CD4-positive, alpha-beta T cell (primary cell): ENCODE results near the gene CFAP45. TPM values are rescaled to one million over a fixed set of nuclear protein-coding genes. Genes with fewer than 3 reads are reported as not detected.

Experiments
- ATAC-seq: fragments of 200-7000 bp; cut with Tn5 transposase; one replicate; pipeline ENCODE4 v1.10.0; 2022; ENCODE audit warnings: mild to moderate bottlenecking; ENCODE audit not compliant: poor library complexity
- CTCF ChIA-PET: fragments of 350-600 bp; sonication (Branson Sonifier 250); formaldehyde crosslinking; loops from one replicate; lab custom pipeline; 2021; ENCODE audit warnings: antibody characterized with exemption, inconsistent platforms; lab: Charles Lee
- POLR2A ChIA-PET: fragments of 350-600 bp; sonication (Branson Sonifier 250); formaldehyde crosslinking; loops from one replicate; lab custom pipeline; 2021; ENCODE audit warnings: antibody characterized with exemption, inconsistent platforms; lab: Charles Lee
- DNase-seq, 14 experiments: peaks; one replicate each; pipeline ENCODE4 v3.0.0-alpha.2; 2013 to 2020; ENCODE audit warnings: mixed read lengths in 2 of 14
- H3K27ac ChIP-seq, 2 donors: one replicate each; pipeline versions ENCODE4 v1.5.1 to v1.7.0; 2013; ENCODE audit warnings: low read length in 2 of 2, low read depth in 1 of 2, mild to moderate bottlenecking in 1 of 2
- H3K27me3 ChIP-seq, 2 experiments: 1 replicate in 1 of 2; 2 replicates in 1 of 2; pipeline versions ENCODE4 v1.6.1 to v1.7.0; 2013; ENCODE audit warnings: low read length in 2 of 2, control low read depth in 1 of 2, mild to moderate bottlenecking in 1 of 2, moderate library complexity in 1 of 2; ENCODE audit not compliant: insufficient read depth in 2 of 2, control insufficient read depth in 1 of 2
- H3K36me3 ChIP-seq: one replicate; pipeline ENCODE4 v1.6.1; 2013; ENCODE audit warnings: low read length, control low read depth; ENCODE audit not compliant: insufficient read depth
- H3K4me1 ChIP-seq: one replicate; pipeline ENCODE4 v1.6.1; 2013; ENCODE audit warnings: low read length, control low read depth; ENCODE audit not compliant: insufficient read depth
- H3K4me3 ChIP-seq: one replicate; pipeline ENCODE4 v1.5.1; 2013; ENCODE audit warnings: mild to moderate bottlenecking, low read length, moderate library complexity
- H3K9me3 ChIP-seq, 2 experiments: 1 replicate in 1 of 2; 2 replicates in 1 of 2; pipeline versions ENCODE4 v1.6.1 to v1.7.0; 2013; ENCODE audit warnings: low read length in 2 of 2, mild to moderate bottlenecking in 2 of 2, control low read depth in 1 of 2, moderate library complexity in 1 of 2; ENCODE audit not compliant: control insufficient read depth in 1 of 2, insufficient read depth in 1 of 2
- H3K27ac Mint-ChIP-seq: one replicate; pipeline ENCODE4 v1.8.0; 2020; ENCODE audit warnings: mixed read lengths
- H3K27me3 Mint-ChIP-seq: one replicate; pipeline ENCODE4 v1.8.0; 2021; ENCODE audit warnings: mixed read lengths
- H3K36me3 Mint-ChIP-seq: one replicate; pipeline ENCODE4 v1.8.0; 2021; ENCODE audit warnings: low read depth, mixed read lengths
- H3K4me1 Mint-ChIP-seq: one replicate; pipeline ENCODE4 v1.8.0; 2021; ENCODE audit warnings: low read depth, mixed read lengths
- H3K4me3 Mint-ChIP-seq: one replicate; pipeline ENCODE4 v1.8.0; 2020; ENCODE audit warnings: mild to moderate bottlenecking, mixed read lengths
- H3K9me3 Mint-ChIP-seq: one replicate; pipeline ENCODE4 v1.8.0; 2020; ENCODE audit warnings: mixed read lengths
- CTCF ChIP-seq: fragments of 200-600 bp; IDR thresholded peaks from one replicate; pipeline ENCODE4 v1.8.0; 2022; ENCODE audit warnings: antibody characterized with exemption, mild to moderate bottlenecking
- intact Hi-C, 2 experiments: fragments of 100-400 bp; cut with DNase I in 1 of 2; cut with micrococcal nuclease in 1 of 2; formaldehyde crosslinking; loops; one replicate each; pipeline versions ENCODE4 v1.15.1 to v1.9.0; 2023 to 2025; cut with DNase I, micrococcal nuclease
- total RNA-seq, 174 experiments: library from RNA in 2 of 174; stranded (reverse) in 2 of 174; gene quantifications; one replicate each; pipeline ENCODE4 v1.2.3 and lab custom pipeline; 2021 to 2026

Gene CFAP45
- total RNA-seq, 2 experiments from 2014 or later, result 8.4 to 9.0 TPM

DNA sequence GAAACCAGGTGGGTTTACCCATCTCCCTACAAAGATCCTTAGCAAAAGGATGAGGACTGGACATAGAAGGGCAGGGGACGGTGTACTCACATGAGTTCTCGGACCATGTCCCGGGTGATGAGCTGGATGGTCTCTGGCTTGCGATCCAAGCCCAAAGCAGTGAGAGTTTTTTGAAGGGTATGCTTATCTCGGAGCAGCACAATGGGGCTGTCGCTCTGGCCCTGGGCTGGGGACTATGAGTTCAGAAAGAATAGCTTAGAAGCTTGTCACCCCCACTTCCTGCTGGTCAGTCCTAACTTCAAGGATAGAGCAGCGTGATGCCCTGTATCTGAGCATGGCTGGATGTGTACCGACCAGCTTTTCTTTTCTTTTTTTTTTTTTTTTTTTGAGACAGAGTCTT, 9.6 kb downstream of the CFAP45 start:
- POLR2A ChIA-PET, result interaction anchor here (3.1 kb wide), 1 partner anchor 91 kb away, joined by 7 read pairs; no protein-coding TSS in a partner anchor
- no peaks in the 10 kb centered on the region for H3K9me3 Mint-ChIP-seq
- H3K27me3 Mint-ChIP-seq, result no peaks in the 10 kb centered on the region
- Histone ChIP-seq H3K36me3 (no peaks in the 10 kb centered on the region), H3K27me3 (no peaks in the 10 kb centered on the region), H3K9me3 (no peaks in the 10 kb centered on the region), H3K4me3 (no peak overlapping the region), H3K4me1 (peaks cover 13% of the 10 kb centered on the region), H3K27ac (no peak overlapping the region)
- intact Hi-C loops, result loop anchor here (2.0 to 5.0 kb wide), 6 partner anchors 34 to 758 kb away; partner anchors contain the start of gene TAGLN2 (in 1 of the 2)
- TF ChIP-seq CTCF, result no peak
- H3K27ac Mint-ChIP-seq, result no peak overlapping the region
- no peak for DNase-seq
- H3K4me1 Mint-ChIP-seq, result no peaks in the 10 kb centered on the region
- CTCF ChIA-PET, result interaction anchor here (0.7 to 5.3 kb wide), 5 partner anchors 35 to 110 kb away, joined by 3 to 42 read pairs (median 3); partner anchors contain the start of genes DUSP23 and TAGLN2
- no peak overlapping the region for H3K4me3 Mint-ChIP-seq
- no peaks in the 10 kb centered on the region for H3K36me3 Mint-ChIP-seq
- no peak for ATAC-seq

DNA sequence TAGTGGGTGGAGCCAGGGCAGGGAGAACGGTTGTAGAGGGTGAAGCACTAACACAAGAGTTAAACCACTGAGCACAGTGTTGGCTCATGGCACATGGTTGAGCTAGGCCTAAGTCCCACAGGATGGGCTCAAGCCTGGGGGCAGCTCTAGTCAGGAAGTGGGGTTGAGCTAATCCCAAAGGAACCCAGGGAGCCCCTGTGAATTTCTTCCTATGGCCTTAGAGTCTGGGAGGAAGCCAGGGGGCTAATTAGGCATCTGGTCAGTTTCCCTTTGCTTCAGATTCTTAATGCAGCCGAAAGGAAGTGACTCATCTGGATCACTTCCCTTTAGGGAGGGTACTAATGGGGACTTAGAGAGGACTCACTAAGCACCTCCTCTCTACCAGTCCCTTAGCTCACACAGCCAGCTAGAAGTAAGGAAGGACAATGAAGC, 10.1 kb downstream of the CFAP45 start:
- DNase-seq (peak in 3 of 14 experiments; percentile 36 to 60 (median 57)), ATAC-seq (no peak)
- H3K4me1 ChIP-seq, result peaks cover 13% of the 10 kb centered on the region
- no peaks in the 10 kb centered on the region for H3K9me3 Mint-ChIP-seq
- H3K27me3 ChIP-seq, result no peaks in the 10 kb centered on the region
- no peaks in the 10 kb centered on the region for H3K9me3 ChIP-seq
- ChIA-PET CTCF (interaction anchor here (1.2 to 5.3 kb wide), 4 partner anchors 36 to 116 kb away, joined by 3 to 42 read pairs (median 8); partner anchors contain the start of genes DUSP23 and TAGLN2), POLR2A (interaction anchor here (1.3 to 3.1 kb wide), 2 partner anchors 34 to 90 kb away, joined by 4 to 7 read pairs; no protein-coding TSS in a partner anchor)
- H3K27me3 Mint-ChIP-seq, result no peaks in the 10 kb centered on the region
- no peak overlapping the region for H3K4me3 ChIP-seq
- no peak for TF ChIP-seq CTCF
- H3K27ac Mint-ChIP-seq, result no peak overlapping the region
- no peak overlapping the region for H3K4me3 Mint-ChIP-seq
- no peaks in the 10 kb centered on the region for H3K36me3 Mint-ChIP-seq
- no peaks in the 10 kb centered on the region for H3K36me3 ChIP-seq
- no peak overlapping the region for H3K27ac ChIP-seq
- no peaks in the 10 kb centered on the region for H3K4me1 Mint-ChIP-seq
- intact Hi-C loops, result loop anchor here (2.0 to 10.0 kb wide), 7 partner anchors 35 to 757 kb away; partner anchors contain the start of gene TAGLN2 (in 1 of the 2)

DNA sequence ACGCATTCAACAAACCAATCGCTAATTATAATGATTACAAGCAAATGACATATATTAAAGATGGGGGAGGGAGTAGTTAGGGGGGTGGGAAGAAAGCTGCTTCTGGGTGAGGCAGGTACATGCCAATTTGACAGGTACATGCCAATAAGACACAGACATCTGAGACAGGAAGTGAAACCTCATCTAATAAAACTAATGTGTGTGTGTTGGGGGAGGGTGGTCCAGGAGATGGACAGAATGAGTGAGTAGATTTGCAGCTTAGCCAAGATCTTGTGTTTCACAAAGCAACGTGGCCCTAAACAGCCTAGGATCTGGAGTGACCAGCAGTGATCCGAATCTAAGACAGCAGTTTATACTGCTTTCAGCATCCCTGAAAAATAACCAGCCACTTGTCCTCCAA, 10.8 kb downstream of the CFAP45 start:
- Histone ChIP-seq H3K27me3 (no peaks in the 10 kb centered on the region), H3K9me3 (no peaks in the 10 kb centered on the region), H3K4me1 (peaks cover 13% of the 10 kb centered on the region), H3K4me3 (no peak overlapping the region), H3K27ac (no peak overlapping the region), H3K36me3 (no peaks in the 10 kb centered on the region)
- Mint-ChIP-seq H3K27me3 (no peaks in the 10 kb centered on the region), H3K27ac (no peak overlapping the region), H3K36me3 (no peaks in the 10 kb centered on the region), H3K4me3 (no peak overlapping the region), H3K4me1 (no peaks in the 10 kb centered on the region), H3K9me3 (no peaks in the 10 kb centered on the region)
- no peak for TF ChIP-seq CTCF
- CTCF ChIA-PET, result interaction anchor here (1.2 to 5.3 kb wide), 5 partner anchors 10 to 117 kb away, joined by 3 to 42 read pairs (median 3); partner anchors contain the start of genes DUSP23 and TAGLN2
- DNase-seq (no peak), ATAC-seq (no peak)
- POLR2A ChIA-PET, result interaction anchor here (1.3 to 3.1 kb wide), 2 partner anchors 34 to 90 kb away, joined by 4 to 7 read pairs; no protein-coding TSS in a partner anchor
- intact Hi-C loops, result loop anchor here in 1 of 2 experiments (10.0 kb wide), 1 partner anchor 674 kb away; no protein-coding TSS in a partner anchor
